GM19099 (cell line): ENCODE results near the gene ADAP1.

Experiments used
- POLR2A ChIP-seq: IDR thresholded peaks from 3 replicates; pipeline ENCODE4 v1.6.1; 2011; ENCODE audit warnings: low read depth; ENCODE audit not compliant: insufficient read length; ENCODE audit errors: extremely low read depth

Gene ADAP1

GRCh38 chr7:918118-918425, 36.4 kb downstream of the ADAP1 start:
- no peak for TF ChIP-seq POLR2A

- no peak for TF ChIP-seq POLR2A
These were observed 37.0 kb downstream of the ADAP1 start for GRCh38 chr7:917255-918117.

- TF ChIP-seq POLR2A, result no peak
These were observed 38.1 kb downstream of the ADAP1 start for GRCh38 chr7:916291-916941.

- TF ChIP-seq POLR2A, result no peak
These were observed 38.9 kb downstream of the ADAP1 start for GRCh38 chr7:915291-916218.

GRCh38 chr7:914521-915194, 39.8 kb downstream of the ADAP1 start:
- TF ChIP-seq POLR2A, result no peak

GRCh38 chr7:913736-914520, 40.6 kb downstream of the ADAP1 start:
- TF ChIP-seq POLR2A, result no peak

GRCh38 chr7:911791-912480, 42.5 kb downstream of the ADAP1 start:
- TF ChIP-seq POLR2A, result no peak

- TF ChIP-seq POLR2A, result no peak
These were observed 43.5 kb downstream of the ADAP1 start for GRCh38 chr7:910931-911431.

- TF ChIP-seq POLR2A, result no peak
These were observed 44.0 kb downstream of the ADAP1 start for GRCh38 chr7:910441-910861.

- no peak for TF ChIP-seq POLR2A
These were observed 44.8 kb downstream of the ADAP1 start for GRCh38 chr7:909358-910329.

- no peak for TF ChIP-seq POLR2A
These were observed 46.3 kb downstream of the ADAP1 start for GRCh38 chr7:908159-908581.
